H1 (cell line): Measurements from ENCODE around the gene PRKCH.

Experiments used
- ASH2L ChIP-seq: fragments of 200-600, 300-600 bp; sonication (generic); IDR thresholded peaks from one replicate; pipeline ENCODE4 v1.7.1; 2017; ENCODE audit warnings: low read length
- CHD1 ChIP-seq: IDR thresholded peaks from 2 replicates; pipeline ENCODE4 v1.6.1; 2012; ENCODE audit warnings: low read depth, low read length, improper control_type of control experiment
- EP300 ChIP-seq, 2 experiments: IDR thresholded peaks; 1 replicate in 1 of 2; 2 replicates in 1 of 2; pipeline ENCODE4 v1.6.1; 2011 to 2012; ENCODE audit warnings: low read depth in 2 of 2, low read length in 2 of 2, mild to moderate bottlenecking in 2 of 2, borderline replicate concordance in 1 of 2, inconsistent platforms in 1 of 2, moderate library complexity in 1 of 2
- POLR2A ChIP-seq, 2 experiments: IDR thresholded peaks; 1 replicate in 1 of 2; 2 replicates in 1 of 2; pipeline ENCODE4 v1.6.1; 2011; ENCODE audit warnings: low read depth in 2 of 2, low read length in 2 of 2, mild to moderate bottlenecking in 2 of 2; ENCODE audit errors: control extremely low read depth in 1 of 2
- RFX5 ChIP-seq: IDR thresholded peaks from 2 replicates; pipeline ENCODE4 v1.6.1; 2011; ENCODE audit warnings: low read depth, low read length, improper control_type of control experiment, borderline replicate concordance
- TF ChIP-seq, protein P1 (sequence below), 3 experiments: IDR thresholded peaks; 1 replicate in 2 of 3; 2 replicates in 1 of 3; pipeline versions ENCODE4 v1.5.1 to v1.6.1; 2011; ENCODE audit warnings: low read length in 3 of 3, mild to moderate bottlenecking in 3 of 3, inconsistent platforms in 2 of 3, low read depth in 1 of 3, moderate library complexity in 1 of 3; ENCODE audit not compliant: insufficient read depth in 1 of 3; ENCODE audit errors: control extremely low read depth in 1 of 3
- TF ChIP-seq, protein P2 (sequence below): IDR thresholded peaks from 2 replicates; pipeline ENCODE4 v1.6.1; 2012; ENCODE audit warnings: inconsistent platforms

DNA sequence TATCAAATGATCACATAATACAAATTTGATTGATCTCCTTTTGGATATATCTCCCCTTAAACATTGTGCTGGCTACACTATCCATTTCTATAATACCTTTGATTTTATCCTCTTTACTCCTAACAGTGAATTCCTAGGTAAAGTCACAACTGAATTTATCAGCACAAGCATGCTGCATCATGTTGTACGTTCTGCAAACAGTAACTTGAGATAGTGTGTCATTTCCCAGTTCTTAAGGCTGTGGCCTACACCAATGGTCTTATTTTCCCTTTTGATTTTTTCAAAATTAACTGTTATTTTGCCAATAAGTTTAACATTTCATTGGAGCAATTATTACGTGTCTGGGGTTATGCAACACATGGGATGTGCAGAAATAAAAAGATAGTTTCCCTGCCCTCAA lies 24.8 kb downstream of the PRKCH start:
- TF ChIP-seq CHD1 (no peak), ASH2L (no peak), POLR2A (IDR thresholded peaks at IDR 0.05; ENCODE audit: control extremely low read depth in 1 of 2, low read depth in 2 of 2, low read length in 2 of 2) (no peak), RFX5 (no peak), EP300 (IDR thresholded peaks at IDR 0.05; ENCODE audit: borderline replicate concordance in 1 of 2, low read depth in 2 of 2, low read length in 2 of 2) (no peak)
- TF ChIP-seq, protein P1, sequence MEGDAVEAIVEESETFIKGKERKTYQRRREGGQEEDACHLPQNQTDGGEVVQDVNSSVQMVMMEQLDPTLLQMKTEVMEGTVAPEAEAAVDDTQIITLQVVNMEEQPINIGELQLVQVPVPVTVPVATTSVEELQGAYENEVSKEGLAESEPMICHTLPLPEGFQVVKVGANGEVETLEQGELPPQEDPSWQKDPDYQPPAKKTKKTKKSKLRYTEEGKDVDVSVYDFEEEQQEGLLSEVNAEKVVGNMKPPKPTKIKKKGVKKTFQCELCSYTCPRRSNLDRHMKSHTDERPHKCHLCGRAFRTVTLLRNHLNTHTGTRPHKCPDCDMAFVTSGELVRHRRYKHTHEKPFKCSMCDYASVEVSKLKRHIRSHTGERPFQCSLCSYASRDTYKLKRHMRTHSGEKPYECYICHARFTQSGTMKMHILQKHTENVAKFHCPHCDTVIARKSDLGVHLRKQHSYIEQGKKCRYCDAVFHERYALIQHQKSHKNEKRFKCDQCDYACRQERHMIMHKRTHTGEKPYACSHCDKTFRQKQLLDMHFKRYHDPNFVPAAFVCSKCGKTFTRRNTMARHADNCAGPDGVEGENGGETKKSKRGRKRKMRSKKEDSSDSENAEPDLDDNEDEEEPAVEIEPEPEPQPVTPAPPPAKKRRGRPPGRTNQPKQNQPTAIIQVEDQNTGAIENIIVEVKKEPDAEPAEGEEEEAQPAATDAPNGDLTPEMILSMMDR (IDR thresholded peaks at IDR 0.05; ENCODE audit: control extremely low read depth in 1 of 3, insufficient read depth in 1 of 3, low read depth in 1 of 3, low read length in 3 of 3) = no peak
- TF ChIP-seq, protein P2, sequence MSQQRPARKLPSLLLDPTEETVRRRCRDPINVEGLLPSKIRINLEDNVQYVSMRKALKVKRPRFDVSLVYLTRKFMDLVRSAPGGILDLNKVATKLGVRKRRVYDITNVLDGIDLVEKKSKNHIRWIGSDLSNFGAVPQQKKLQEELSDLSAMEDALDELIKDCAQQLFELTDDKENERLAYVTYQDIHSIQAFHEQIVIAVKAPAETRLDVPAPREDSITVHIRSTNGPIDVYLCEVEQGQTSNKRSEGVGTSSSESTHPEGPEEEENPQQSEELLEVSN = no peak
